Measurements from ENCODE around the gene PHACTR4.
"Not testable (repeated sequence)": the region's sequence is repeated elsewhere in the genome, so short reads cannot be mapped to it uniquely, and the experiment has no call there.

The PHACTR4 gene

DNA sequence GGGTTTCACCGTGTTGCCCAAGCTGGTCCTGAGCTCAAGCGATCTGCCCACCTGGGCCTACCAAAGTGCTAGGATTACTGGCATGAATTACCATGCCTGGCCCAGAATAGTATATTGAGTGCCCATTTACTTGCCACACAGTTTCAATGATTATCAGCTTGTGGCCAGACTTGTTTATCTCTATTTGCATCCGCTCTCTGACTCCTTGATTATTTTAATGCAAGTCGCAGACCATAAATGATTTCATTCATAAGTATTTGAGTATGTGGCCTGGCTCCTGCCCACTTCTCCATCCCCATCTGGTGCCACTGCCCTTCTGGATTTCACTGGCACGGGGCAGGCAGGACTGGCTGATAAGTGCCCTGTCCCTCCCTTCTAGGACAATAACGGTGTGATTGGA, 165.1 kb downstream of the PHACTR4 start:
- FAIRE-seq: no peak

DNA sequence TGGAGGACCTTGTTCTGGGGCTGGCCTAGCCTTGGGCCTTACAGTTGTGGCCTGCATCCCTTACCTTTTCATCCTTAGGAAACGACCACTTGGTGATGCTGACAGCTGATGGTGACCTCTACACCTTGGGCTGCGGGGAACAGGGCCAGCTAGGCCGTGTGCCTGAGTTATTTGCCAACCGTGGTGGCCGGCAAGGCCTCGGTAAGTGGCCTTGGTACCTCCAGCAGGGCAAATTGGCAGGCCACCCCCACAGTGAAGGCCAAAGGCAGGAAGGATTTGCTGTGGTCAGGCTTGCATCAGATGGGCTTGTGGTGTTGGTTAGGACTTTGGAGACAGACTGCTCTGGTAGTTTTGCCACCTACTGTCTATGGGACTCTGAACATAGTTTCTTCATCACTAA, 165.6 kb downstream of the PHACTR4 start:
- FAIRE-seq: no peak

DNA sequence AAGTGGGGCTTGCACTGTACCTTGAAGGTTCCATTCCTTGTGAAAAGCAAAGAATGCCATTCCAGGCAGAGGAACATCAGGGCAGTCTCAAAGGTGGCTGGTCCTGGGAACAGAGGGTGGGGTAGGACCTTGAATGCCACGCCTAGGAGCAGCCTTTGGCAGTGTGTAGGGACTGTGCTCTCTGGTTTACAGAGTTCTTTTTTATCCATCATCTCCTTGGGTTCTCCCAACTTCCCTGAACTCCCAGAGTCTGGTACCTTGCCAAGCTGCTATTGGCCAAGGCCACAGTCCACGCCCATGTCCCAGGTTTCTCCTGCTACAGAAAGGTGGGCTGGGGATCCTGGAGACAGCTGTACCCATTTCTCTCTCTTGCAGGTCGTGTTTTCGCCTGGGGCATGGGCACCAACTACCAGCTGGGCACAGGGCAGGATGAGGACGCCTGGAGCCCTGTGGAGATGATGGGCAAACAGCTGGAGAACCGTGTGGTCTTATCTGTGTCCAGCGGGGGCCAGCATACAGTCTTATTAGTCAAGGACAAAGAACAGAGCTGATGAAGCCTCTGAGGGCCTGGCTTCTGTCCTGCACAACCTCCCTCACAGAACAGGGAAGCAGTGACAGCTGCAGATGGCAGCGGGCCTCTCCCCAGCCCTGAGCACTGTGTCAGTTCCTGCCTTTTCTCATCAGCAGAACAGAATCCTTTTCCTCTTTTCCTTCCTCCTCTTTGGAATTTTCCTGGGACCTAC, 168.1 kb downstream of the PHACTR4 start:
- FAIRE-seq: no peak

DNA sequence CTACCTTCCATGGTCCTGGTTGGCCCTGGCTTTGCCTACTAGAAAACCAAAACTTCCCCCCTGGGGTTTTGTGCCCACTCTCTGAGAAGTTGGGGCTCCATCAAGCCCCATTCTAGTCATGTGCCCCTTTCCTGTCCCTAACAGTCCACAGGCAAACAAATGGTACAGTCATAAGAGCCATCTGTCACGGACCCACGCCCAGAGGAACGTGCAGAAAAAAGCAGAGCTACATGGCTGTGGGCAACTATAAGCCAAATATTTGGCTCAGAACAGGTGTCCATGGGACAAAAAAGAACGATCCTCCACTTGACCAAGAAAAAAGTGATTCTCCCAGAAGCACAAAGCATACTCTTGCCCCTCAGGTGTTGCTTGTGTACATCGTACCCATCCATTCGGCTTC, 168.7 kb downstream of the PHACTR4 start:
- FAIRE-seq: no peak

DNA sequence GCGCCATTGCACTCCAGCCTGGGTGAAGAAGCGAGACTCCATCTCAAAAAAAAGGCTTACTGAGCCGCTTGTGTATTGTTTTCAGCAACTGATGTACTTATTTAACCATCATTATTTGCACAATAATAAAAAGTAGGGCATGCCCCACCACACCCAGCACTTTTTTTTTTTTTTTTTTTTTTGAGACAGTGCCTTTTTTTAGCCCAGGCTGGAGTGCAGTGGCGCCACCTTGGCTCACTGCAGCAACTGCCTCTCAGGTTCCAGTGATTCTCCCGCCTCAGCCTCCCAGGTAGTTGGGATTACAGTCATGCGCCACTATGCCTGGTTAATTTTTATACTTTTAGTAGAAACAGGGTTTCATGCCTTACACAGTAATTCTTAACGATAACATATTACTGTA, 171.1 kb downstream of the PHACTR4 start:
- FAIRE-seq: no peak

DNA sequence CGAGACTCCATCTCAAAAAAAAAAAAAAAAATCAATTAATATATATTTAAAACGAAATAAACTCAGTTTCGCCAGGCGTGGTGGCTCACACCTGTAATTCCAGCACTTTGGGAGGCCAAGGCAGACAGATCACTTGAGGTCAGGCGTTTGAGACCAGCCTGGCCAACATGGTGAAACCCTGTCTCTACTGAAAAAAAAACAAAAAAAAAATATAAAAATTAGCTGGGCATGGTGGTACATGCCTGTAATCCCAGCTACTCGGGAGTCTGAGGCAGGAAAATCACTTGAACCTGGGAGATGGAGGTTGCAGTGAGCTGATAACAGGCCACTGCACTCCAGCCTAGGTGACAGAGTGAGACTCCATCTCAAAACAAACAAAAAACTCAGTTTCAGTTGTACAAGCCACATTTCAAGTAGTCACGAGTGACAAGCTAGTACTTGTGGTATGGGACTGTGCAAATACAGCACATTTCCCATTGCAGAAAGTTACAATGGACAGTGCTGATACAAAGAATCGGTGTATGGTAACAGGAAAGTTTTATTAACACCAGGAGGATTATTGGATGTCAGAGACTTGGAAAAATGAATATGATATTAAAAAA, 172.0 kb downstream of the PHACTR4 start:
- not testable (repeated sequence) for FAIRE-seq

DNA sequence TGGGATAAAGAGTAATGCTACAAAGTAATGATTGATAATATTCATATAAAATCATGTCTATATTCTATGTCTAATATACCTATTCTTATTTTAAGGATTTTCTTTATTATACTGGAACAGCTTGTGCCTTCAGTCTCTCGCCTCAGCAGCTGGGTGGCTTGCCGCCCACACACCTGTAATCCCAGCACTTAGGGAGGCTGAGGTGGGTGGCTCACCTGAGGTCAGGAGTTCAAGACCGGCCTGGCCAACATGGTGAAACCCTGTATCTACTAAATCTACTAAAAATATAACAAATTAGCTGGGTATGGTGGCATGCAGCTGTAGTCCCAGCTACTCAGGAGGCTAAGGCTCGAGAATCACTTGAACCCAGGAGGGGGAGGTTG, 175.7 kb downstream of the PHACTR4 start:
- FAIRE-seq: no peak

DNA sequence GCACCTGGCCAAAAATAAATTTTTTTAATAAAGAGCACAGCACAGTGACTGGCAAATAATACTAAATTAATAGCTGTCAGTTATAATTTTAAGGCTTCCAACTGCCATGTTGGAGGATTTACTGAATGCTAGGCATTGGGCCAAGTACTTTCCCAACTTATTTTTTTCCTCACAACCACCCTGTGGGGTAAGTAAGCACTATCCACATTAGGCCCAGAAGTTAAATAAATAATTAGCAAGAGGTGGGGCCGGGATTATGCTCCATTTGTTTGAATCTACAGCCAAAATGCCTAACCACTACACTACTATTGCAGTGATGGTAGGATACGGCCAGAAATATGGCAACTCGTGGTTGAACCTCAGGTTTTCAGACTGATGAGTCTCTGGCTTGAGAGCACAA, 178.8 kb downstream of the PHACTR4 start:
- FAIRE-seq: no peak
